COR-L47 (cell line): Measurements from ENCODE around the gene KRTAP12-3.
"Not testable (repeated sequence)": the region's sequence is repeated elsewhere in the genome, so short reads cannot be mapped to it uniquely, and the experiment has no call there.

Source experiments
- DNase-seq: peaks from one replicate; lab custom pipeline; 2025; lab: John Stamatoyannopoulos, UW

The KRTAP12-3 gene

DNA sequence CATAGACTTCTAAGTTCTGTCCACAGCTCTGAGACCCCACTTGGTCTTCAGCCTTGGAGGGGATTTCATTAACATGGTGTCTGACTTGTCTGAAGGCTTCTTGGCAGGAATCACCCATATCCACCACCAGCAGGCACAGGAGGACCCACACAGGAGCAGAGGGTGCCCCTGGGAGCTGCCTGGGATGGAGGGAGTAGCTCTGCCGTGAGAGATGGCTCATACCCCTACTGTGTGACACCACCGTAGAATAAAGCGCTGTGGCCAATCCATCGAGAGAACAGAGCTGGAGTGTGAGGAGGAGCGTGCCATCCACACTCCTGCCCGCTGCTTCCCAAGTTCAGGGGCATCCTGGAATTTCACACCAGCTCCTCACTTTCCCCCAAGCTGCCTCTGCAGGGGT lies 27.3 kb downstream of the KRTAP12-3 start:
- not testable (repeated sequence) for DNase-seq

DNA sequence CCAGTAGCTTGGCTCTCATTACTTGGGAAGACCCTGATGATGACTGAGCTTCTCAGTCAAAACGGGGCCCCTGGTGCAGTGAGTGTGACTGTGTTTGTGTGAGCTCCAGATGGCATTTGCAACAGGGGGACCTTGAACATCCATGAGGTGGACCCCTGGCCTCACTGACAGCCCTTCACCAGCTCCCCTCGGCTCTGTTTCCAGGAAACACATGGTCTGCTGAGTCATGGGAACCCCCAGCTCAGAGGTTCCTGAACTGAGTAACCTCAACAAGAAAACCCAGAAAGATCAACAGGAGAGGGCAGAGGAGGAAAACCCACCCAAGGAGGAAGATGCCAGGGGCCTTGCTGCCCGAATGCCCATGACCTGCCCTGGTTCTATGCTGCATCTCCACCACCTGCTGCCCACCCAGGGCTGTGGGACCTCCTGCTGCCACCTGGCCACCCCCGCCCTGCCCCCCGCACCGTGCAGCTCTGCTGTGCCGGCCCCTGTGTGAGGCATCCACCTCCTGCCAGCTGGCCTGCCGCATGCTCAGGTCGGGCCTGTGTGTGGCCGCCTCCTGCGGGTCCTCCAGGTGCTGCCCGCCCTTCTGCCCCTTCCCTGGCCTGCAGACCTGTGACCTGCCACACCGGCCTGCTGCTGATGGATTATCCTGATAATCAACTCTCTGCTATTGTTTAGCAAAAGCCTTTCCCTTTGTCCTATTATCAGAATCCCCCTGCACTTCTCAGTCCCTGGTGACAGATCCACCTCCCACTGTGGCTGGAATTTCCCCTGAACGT lies 28.5 kb downstream of the KRTAP12-3 start:
- DNase-seq, result no peak

DNA sequence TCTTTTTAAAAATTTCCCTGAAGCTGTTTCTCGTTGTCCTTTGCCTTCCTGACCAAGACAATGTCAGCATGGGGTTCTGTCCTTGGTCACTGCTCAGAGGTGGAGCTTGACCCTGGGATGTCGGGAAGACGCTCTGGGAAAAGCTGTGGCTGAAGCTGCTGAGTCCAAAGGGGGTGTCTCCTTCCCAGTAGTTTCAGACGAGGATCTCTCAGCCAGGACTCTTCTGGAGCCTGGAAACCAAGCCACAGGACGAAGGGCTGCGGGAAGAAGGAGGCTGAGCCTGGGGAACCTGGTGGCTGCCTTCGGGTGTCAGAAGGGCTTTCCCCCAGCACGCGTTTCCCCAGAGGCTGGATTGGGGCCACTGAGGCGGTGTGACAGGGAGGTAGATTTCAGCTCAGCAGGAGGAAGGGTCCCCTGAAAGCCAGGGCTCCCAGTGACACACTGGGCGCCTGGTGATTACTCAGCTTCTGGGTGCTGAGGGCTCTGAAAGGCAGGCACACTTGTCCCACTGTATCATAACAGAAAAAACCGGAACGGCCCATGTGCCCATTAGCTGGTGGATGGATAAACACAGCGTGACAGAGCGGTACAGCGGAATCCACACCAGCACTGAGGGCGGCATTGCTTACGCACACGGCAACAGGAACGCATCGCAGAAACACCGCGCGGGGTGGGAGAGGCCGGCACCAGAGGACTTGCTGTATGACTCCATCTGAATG lies 29.3 kb downstream of the KRTAP12-3 start:
- DNase-seq, result no peak

DNA sequence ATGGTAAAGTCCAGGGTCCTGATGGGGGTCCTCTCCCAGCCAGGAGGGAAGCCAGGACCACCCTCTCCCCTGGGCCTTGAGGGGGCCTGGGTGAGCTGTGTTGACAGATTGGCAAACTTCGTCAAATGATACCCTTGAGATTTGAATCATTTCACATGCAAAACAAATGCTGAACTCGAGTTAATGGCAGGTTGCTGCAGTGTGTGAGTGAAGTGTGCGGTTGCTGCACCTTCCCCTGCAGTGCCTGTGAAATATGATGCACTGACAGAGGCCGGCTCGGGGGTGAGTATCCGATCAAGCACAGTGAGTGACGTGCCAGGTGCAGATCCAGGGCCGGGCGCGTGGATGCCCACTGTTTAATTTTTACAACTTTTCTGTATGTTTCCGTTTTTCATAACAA lies 29.9 kb downstream of the KRTAP12-3 start:
- DNase-seq, result no peak

DNA sequence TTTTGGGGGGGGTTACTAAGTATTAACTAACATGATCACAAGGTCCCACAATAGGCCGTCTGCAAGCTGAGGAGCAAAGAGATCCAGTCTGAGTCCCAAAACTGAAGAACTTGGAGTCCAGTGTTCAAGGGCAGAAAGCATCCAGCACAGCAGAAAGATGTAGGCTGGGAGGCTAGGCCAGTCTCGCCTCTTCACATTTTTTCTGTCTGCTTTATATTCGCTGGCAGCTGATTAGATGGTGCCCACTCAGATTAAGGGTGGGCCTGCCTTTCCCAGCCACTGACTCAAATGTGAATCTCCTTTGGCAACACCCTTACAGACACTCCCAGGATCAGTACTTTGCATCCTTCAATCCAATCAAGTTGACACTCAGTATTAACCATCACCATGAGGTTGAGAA lies 32.0 kb downstream of the KRTAP12-3 start:
- DNase-seq, result not testable (repeated sequence)

DNA sequence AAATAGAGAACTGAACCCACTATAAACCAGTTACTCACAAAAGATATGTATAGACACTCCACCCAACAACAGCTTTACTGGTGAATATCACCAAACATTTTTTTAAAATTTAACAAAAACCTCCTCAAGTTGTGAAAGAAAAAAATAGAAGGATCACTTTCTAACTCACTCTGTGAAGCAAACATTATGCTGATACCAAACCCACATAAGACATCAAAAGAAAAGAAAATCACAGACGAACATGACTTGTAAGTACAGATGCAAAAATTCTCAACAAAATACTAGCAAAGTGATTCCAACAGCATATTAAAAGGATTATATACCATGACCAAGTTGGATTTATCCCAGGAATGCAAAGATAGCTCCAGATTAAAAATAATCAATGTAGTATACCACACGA lies 34.0 kb downstream of the KRTAP12-3 start:
- no peak for DNase-seq

DNA sequence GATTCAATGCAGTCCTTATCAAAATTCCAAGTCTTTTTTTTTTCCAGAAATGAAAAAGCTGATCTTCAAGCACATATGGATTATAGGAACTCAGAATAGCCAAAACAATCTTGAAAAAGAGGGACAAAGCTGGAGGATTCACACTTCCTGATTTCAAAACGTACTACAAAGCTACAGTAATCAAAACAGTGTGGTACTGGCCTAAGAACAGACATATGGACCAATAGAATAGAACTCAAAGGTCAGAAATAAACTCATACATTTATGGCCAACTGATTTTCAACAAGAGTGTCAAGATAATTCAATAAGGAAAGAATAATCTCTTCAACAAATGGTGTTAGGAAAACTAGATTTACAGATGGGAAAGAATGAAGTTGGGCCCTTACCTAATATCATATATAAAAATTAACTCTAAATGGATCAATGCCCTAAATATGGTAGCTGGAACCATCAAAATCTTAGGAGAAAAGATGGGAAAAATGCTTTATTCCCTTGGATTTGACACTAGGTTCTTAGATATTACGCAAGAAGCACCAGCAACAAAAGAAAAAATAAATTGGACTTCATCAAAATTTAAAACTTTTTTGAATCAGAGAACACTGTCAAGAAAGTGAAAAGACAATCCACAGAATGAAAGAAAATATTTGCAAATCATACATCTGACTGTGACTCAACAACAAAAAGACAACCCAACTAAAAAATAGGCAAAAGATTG lies 35.2 kb downstream of the KRTAP12-3 start:
- DNase-seq, result no peak

DNA sequence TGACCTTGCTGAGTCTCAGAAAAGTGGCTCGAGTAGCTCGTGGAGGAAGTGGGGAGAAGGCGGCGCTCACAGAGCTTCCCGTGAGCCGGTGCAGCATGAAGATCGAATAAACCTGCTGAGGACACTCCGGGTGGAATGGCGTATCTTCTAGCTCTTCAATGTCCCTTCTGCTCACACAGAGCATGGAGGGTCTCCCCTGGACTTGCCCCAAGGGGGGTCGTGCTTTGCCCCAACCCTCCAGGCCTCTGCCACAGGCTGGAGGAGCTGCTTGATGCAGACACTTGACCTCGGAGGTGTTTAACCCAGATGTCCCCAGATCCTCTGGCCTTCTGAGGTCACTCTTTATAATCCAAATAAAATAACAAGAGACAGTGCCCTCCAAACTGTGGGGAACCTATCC lies 37.0 kb downstream of the KRTAP12-3 start:
- no peak for DNase-seq

DNA sequence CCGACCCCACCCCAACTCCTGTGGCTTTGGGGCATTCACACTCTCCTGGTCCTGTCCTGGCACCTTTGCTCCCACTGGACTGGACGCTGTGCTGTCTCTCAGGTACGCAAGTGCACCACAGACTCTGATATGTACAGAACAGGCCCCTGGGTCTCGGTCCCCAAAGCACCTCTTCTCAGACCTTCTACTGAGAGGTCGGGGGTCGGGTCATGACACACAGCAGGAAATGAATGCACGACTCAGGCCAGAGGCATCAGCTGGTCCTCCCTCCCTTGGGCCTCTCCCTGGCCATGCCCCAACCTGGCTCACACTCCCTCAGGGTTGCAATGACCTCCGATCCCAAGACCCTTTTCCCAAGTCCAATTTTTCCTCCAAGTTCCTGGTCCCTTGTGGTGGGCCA lies 37.5 kb downstream of the KRTAP12-3 start:
- DNase-seq, result no peak

DNA sequence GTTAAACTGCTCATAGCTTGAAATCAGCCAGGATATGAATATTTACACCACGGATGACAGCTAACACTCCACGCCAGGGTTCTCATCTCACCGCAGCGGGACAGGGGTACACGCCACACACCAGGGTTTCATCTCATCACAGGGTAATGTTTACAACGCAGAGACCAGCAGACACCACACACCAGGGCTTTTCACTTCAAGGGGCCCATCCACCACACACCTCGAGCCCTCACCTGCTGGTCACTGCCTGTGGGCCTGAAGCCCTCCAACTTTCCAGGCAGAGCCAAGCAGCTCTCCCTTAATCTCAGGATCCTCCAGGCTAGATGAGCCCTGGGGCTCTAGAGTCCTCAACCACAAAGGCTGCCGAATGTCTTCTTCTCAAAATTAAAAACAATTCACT lies 37.9 kb downstream of the KRTAP12-3 start:
- no peak for DNase-seq

DNA sequence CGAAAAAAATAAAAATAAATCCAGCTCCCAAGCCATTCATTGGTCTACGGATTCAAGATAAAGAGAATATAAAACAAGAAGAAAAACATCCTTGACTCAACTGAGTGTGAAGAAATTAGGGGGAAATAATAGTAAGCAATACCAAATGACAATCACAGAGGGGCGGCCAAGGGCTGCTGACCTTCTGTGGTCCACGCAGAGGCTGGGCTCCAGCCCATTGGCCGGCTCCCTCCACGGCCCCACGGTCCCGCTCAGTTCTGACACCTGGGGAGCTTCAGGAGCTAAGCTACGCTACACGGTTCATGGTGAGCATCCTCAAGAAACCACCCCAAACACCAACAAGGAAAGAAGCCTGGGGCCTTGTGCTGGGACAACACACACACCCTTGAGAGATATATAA lies 38.8 kb downstream of the KRTAP12-3 start:
- no peak for DNase-seq

DNA sequence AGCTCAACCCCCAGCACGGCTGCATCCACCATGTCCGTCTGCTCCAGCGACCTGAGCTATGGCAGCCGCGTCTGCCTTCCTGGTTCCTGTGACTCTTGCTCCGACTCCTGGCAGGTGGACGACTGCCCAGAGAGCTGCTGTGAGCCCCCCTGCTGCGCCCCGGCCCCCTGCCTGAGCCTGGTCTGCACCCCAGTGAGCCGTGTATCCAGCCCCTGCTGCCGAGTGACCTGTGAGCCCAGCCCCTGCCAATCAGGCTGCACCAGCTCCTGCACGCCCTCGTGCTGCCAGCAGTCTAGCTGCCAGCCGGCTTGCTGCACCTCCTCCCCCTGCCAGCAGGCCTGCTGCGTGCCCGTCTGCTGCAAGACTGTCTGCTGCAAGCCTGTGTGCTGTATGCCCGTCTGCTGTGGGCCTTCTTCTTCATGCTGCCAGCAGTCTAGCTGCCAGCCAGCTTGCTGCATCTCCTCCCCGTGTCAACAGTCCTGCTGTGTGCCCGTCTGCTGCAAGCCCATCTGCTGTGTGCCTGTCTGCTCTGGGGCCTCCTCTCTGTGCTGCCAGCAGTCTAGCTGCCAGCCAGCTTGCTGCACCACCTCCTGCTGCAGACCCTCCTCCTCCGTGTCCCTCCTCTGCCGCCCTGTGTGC lies 39.6 kb downstream of the KRTAP12-3 start, which contains the start of gene KRTAP10-12:
Gene KRTAP10-12 (plus strand): TSS at position 1 of the 639 bp plus-strand sequence. CDS start 30 bp downstream, at position 31.
- DNase-seq, result not testable (repeated sequence)

DNA sequence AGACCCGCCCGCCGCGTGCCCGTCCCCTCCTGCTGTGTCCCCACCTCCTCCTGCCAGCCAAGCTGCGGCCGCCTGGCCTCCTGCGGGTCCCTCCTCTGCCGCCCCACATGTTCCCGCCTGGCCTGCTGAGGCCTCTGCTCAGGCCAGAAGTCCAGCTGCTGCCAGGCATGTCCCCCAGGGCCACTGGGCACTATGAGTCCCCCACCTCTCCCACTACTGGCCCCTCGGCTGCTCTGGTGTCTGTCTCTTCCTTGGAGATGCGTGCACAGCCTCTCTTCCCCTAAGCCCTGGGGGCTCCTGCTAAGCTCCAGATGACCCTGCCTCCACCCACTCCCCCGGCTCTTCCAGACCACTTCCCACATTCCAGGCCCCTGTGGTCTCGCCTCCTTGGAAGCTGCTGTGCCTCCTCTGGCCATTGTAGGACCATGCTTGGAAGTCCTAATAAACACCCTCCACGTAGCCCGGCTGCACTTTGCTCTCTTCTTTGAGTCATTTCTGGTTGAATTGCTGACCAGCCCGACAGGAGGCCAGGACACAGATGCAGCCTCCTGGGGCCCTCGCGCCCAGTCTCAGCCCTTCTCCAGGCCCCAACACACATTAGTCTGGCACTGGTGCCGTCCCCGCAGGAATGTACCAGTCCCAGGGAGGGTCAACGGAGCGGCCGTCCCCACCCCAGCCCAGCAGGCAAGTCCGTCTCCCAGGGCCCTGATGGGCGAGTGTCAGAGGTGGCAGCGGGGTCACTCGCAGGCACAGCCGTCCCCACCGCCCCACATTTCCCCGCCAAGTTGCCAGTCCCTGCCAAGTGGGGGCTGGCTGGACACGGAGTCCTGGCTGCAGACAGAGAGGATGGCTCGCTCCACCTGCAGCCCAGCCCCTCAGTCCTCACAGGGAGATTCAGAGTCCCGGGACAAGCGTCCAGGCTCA lies 40.3 kb downstream of the KRTAP12-3 start:
- peak; percentile 50 for DNase-seq

DNA sequence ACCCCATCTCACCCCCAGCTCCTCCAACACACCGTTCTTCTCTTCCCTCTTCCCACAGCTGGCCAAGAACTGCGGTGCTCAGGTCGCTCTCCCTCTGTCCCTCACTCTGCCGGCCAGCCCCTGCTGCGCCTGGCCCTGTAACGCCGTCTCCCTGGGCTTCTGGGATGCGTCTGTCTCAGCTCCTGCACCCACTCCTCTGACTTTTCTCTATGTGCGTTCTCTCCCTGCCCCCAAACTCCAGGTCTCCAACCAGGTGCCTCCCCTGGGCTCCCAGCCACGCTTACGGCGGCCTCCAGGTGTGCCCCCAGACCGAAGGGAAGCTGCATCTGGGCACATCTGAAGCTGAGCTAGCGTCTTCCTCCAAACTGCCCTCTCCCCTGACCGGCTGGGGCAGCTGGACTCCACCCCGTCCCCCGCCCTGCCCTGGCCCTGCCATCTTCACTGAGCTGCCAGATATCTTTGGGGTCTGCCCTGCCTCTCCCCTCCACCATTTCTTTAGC lies 41.8 kb downstream of the KRTAP12-3 start:
- no peak for DNase-seq

DNA sequence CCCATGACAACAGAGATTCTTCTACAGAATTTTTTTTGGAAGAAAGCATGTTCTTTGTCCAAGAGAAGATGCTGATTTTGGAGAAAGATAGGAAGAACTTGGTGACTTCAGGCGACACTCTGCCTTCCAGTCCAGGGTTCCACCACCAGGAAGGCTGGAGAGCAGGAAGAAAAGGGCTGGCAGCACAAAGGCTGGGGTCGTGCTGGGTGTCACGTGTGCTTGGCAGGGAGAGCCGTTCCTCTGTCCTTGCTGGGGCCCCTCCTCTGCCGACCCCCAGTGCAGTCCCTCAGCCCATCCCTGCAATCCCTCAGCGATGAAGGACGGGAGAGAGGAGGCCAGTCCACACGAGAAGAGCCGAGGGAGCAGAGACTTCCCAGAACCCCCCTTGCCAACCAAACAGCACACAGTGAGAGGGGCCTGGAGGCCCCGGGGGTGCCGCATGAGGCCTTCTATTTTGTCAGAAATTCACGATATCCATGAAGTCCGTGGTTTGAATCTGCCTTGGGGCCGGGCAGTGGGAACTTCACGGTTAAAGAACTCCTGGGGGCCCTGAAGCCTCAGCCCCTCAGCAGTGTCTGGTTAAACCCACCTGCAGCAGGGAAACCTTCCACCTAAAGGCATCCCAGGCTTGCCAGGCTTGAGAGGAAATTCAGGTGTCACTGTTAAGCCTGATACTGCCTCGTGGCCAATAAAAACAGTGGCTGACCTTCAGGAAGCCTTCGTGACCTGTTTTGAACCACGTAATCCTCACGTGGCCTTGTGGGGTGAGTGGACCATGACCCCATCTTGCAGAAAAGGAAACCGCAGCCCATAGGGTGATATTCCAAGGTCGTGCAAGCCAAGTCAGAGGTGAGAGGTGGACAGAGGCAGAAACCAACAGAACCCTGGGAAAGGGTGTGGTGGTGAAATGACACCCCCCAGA lies 42.6 kb downstream of the KRTAP12-3 start:
- DNase-seq, result no peak

DNA sequence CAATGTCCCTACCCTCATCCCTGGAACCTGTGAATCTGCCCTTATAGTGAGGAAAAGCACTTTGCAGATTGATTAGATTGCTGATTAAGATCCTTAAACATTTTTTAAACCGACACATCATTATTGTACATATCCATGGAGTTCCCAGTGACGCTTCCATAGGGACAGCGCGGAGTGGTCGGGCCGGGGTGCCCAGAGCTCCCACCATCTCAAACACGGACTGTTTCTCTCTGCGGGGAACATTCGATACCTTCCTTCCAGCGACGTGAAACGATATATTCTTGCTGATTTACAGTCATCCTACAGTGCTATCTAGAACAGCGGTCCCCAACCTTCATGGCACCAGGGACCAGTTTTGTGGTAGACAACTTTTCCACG lies 43.3 kb downstream of the KRTAP12-3 start:
- DNase-seq, result no peak

DNA sequence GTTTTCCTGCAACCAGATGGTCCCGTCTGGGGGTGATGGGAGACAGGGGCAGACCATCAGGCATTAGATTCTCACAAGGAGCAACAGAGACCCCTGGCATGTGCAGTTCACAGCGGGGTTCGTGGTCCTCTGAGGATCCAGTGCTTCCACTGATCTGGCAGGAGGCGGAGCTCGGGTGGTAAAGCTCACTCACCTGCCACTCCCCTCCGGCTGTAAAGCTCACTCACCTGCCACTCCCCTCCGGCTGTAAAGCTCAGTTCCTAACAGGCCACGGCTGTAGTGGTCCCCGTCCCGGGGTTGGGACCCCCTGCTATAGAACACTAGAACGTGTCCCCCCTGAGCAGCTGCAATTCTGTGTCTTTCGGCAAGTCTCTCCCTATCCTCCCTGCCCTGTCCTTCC lies 43.8 kb downstream of the KRTAP12-3 start:
- peak; percentile 60 for DNase-seq

DNA sequence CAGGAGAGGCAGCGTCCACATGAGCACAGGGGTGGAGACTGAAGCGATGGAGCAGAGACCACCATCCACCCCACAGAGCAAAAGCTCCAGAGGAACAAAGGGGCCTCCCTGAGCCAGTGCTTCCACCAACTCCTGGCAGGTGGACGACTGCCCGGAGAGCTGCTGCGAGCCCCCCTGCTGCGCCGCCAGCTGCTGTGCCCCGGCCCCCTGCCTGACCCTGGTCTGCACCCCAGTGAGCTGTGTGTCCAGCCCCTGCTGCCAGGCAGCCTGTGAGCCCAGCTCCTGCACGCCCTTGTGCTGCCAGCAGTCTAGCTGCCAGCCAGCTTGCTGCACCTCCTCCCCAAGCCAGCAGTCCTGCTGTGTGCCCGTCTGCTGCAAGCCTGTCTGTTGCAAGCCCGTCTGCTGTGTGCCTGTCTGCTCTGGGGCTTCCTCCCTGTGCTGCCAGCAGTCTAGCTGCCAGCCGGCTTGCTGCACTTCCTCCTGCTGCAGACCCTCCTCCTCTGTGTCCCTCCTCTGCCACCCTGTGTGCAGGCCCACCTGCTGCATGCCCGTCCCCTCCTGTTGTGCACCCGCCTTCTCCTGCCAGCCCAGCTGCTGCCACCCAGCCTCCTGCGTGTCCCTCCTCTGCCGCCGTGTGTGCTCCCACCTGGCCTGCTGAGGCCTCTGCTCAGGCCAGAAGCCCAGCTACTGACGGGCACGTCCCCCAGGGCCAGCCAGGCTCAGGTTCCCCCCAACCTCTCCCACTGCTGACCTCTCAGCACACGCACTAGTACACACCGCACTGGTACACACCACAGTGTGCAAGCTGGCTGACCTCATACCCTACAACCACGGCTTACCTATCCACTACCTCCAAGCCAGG lies 44.6 kb downstream of the KRTAP12-3 start:
- peak; percentile 84 for DNase-seq
